Thoracic aorta (tissue), 2 donors: ENCODE results near the gene MFNG. TPM values are rescaled to one million over a fixed set of nuclear protein-coding genes. Genes with fewer than 3 reads are reported as not detected.

Experiments
- ATAC-seq: fragments of 150-250 bp; one replicate; pipeline ENCODE4 v1.8.0; 2017; ENCODE audit warnings: low read depth; ENCODE audit not compliant: insufficient number of reproducible peaks, low FRiP score
- DNase-seq: peaks from one replicate; pipeline ENCODE4 v3.0.0-alpha.2; 2020; ENCODE audit warnings: low spot score
- H3K27ac ChIP-seq, 2 donors: fragments of 200-600 bp; sonication (generic); 1 replicate in 1 of 2; 2 replicates in 1 of 2; pipeline ENCODE4 v1.5.1; 2016; ENCODE audit warnings: mild to moderate bottlenecking in 2 of 2, moderate library complexity in 2 of 2
- H3K27me3 ChIP-seq: fragments of 200-600 bp; sonication (generic); replicated peaks from 2 replicates; pipeline ENCODE4 v1.6.0; 2016; ENCODE audit warnings: mild to moderate bottlenecking; ENCODE audit not compliant: insufficient read depth
- H3K36me3 ChIP-seq: fragments of 200-600 bp; sonication (generic); one replicate; pipeline ENCODE4 v1.5.1; 2016
- H3K4me1 ChIP-seq, 2 donors: fragments of 200-600 bp; sonication (generic); 1 replicate in 1 of 2; 2 replicates in 1 of 2; pipeline versions ENCODE4 v1.5.1 to v1.6.0; 2016; ENCODE audit warnings: low read depth in 2 of 2, mild to moderate bottlenecking in 1 of 2; ENCODE audit not compliant: control insufficient read depth in 1 of 2
- H3K4me3 ChIP-seq: fragments of 200-600 bp; sonication (generic); 2 replicates; pipeline ENCODE4 v1.5.1; 2016; ENCODE audit warnings: mild to moderate bottlenecking
- H3K9me3 ChIP-seq: fragments of 200-600 bp; sonication (generic); 2 replicates; pipeline ENCODE4 v1.5.1; 2016
- CTCF ChIP-seq: fragments of 200-600 bp; sonication (generic); IDR thresholded peaks from one replicate; pipeline ENCODE4 v1.5.1; 2019; ENCODE audit warnings: antibody characterized with exemption
- total RNA-seq, 2 donors: library from RNA; depleted of rRNA; stranded (reverse); fragments of >200 nt; gene quantifications; one replicate each; pipeline versions ENCODE4 v1.1.0 to v1.2.3, GENCODE V29; 2016

MFNG gene
- total RNA-seq, 2 donors from 2014 or later: 18.1 to 25.5 TPM

DNA sequence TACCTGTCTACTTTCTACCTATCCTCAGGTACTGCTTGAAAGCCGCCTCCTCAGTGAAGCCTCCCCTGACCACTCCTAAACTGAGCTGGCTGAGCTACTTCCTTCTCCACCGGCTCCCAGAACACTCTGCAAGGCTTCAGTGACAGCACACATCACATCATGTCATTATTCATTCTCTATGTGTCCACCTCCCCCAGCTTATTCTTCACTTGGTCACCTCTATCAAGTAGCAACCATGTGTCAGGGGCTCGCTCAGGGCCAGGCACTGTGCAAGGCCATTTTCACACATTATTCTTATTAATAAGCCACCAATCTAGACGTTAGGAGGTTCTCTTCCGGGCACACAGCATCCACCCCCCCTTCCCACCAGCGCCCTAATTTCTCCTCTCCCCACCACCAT, 55.2 kb downstream of the MFNG start:
- no peak overlapping the region for H3K27ac ChIP-seq
- DNase-seq: no peak
- no peaks in the 10 kb centered on the region for H3K27me3 ChIP-seq
- H3K4me3 ChIP-seq: no peak overlapping the region
- H3K9me3 ChIP-seq: no peaks in the 10 kb centered on the region
- H3K36me3 ChIP-seq: no peaks in the 10 kb centered on the region
- no peak for TF ChIP-seq CTCF
- peaks cover 0 to 12% of the 10 kb centered on the region in 2 donors for H3K4me1 ChIP-seq
- no peak for ATAC-seq

DNA sequence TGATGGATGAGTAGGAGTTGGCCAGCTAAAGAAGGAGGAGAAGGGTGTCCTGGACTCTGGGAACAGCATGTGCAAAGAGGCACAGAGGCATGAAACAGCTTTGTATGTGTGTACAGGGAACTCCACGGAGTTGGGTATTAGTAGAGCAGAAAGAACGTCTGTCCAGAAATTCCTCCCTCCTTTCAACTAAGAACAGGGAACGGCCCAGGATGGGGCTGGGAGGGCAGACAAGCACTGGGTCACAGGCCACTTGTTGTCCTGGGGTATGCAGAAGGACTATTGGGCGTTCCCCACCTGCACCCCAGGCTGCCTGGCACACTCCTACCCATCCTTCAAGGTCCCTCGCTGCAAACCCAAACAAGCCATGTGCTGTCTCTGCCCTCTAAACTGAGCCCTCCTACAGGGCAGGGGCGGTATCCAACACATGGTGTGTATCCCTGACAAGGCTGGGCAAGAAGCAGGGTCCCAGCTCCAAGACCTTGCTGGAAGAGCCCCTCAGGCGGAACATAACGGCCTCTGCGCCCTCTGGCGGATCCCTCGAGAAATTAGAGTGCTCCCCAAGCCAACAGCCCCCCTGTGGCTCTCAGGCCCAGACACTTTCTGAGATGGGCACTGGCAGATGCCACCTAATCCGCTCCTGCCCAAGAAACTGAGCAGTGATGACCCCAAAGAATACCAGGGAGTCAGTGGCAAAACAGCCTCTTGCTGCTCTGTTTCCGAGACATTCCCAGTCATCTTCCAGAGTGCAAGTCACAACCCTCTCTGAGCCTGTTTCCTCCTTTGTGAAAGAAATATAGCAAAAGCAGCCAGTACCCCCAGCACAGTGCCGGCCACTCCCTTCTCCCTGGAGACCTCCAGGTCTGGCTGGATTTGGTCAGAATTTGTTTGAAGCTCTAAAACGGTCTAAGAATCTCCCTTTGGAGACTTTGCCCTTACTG, 57.3 kb downstream of the MFNG start:
- H3K9me3 ChIP-seq: no peaks in the 10 kb centered on the region
- DNase-seq (no peak), ATAC-seq (no peak)
- TF ChIP-seq CTCF: peak; percentile 40
- H3K4me1 ChIP-seq: peaks cover 0 to 12% of the 10 kb centered on the region in 2 donors
- H3K36me3 ChIP-seq: no peaks in the 10 kb centered on the region
- no peaks in the 10 kb centered on the region for H3K27me3 ChIP-seq
- H3K4me3 ChIP-seq: no peak overlapping the region
- no peak overlapping the region for H3K27ac ChIP-seq

DNA sequence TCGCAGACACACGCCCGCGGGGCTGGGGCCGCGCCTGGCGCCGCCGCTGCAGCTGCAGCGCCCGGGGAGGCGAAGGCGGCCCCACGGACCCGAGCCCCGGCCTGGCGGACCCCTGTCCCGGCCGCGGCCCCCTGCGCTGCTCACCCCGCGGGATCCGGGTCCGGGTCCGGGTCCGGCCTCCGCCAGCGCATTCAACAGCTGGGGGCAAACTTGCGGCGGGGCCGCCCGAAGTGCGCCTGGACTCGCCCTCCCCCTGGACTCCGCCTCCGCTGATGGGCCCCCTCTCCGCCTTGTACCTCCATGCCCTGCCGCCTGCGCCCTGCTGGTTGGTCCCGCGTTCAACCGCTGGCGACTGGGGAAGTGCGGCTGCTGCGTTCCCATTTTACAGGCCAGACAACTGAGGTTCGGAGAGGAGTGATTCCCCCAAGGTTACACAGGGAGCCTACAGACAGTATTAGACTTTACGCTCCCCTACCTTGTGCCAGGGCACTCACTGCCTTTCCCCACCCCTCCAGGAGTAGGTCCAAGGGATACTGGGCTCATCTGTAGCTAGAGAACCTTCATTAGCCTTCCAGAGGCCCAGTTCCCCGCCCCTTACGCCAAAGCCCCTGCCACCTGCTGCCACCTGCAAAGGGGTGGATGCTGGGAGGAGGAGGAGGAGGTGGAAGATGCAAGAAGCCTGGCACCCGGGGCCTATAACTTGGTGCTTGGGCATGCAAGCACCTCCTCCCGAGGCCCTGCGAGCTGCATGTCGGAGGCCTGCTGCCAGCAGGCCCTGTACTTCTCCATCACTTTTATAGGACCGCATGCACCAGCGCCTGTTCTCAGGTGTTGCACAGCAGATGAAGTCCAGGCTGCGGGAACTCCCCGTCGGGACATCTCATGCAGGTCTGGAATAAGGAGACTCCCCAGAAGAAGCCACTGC, 58.2 kb downstream of the MFNG start:
- ATAC-seq (no peak), DNase-seq (no peak)
- H3K4me3 ChIP-seq: peak overlapping the region; percentile 67
- no peak overlapping the region for H3K27ac ChIP-seq
- no peaks in the 10 kb centered on the region for H3K27me3 ChIP-seq
- H3K4me1 ChIP-seq: peaks cover 0 to 12% of the 10 kb centered on the region in 2 donors
- no peaks in the 10 kb centered on the region for H3K36me3 ChIP-seq
- TF ChIP-seq CTCF: no peak
- no peaks in the 10 kb centered on the region for H3K9me3 ChIP-seq

DNA sequence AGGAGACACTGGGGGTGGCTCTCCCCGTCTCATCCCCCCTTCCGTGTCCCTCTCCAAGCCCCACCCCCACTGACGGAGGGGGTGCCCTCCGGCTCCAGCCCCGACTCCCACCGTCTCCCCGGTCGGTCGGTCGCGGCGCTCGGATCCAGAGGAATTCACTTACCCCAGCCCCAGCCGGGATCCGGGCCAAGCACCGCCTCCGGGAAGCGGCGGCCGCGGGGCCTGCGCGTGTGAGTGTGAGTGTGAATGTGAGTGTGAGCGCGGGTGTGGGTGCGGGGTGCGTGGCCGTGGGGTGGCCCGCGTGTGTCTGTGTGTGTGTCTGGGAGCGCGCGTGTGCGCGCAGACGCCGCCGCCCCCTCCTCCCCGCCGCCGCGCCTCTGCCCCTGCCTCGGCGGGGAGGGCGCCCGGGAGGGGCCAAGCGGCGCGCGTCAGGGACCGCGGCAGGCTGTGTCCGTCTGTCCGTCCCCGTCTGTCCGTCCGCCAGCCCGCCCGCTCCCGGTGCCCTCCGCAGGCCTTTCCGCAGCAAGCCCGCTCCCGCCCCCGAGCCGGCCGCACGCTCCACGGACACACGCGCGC, 59.0 kb downstream of the MFNG start, which contains the start of gene ELFN2:
Gene ELFN2 (minus strand): TSS at position 345 of the 576 bp plus-strand sequence. CDS start 51,945 bp downstream, outside the sequence.
- no peaks in the 10 kb centered on the region for H3K36me3 ChIP-seq
- no peak within 1 kb of the TSS for H3K27ac ChIP-seq
- no peaks in the 10 kb centered on the region for H3K27me3 ChIP-seq
- H3K4me3 ChIP-seq: peak within 1 kb of the TSS; percentile 67
- no peak for TF ChIP-seq CTCF
- no peak for DNase-seq
- peaks cover 0 to 12% of the 10 kb centered on the region in 2 donors for H3K4me1 ChIP-seq
- ATAC-seq: no peak
- H3K9me3 ChIP-seq: no peaks in the 10 kb centered on the region
